ENCODE results near the gene BLZF1.
"Not testable (repeated sequence)": the region's sequence is repeated elsewhere in the genome, so short reads cannot be mapped to it uniquely, and the experiment has no call there.

The BLZF1 gene

DNA sequence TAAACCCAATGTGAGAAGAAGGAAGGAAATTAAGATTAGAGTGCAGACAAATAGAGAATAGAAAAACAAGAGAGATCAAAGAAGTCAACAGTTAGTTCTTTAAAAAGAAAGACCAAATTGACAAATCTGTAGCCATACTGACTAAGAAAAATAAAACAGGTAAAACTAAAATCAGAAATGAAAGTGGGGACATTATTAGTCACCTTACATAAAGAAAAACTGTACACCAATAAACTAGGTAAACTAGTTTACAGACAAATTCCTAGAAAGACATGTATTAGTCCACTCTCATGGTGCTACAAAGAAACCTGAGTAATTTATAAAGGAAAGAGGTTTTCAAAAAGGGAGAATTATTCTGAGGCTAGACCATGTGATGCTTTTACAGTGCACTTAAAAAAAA is 22.3 kb downstream of the BLZF1 start:
- H3K4me1 ChIP-seq (ENCODE audit: insufficient read depth, insufficient read length) = no peaks in the 10 kb centered on the region
- peaks cover 73% of the 10 kb centered on the region for H3K36me3 ChIP-seq (ENCODE audit: insufficient read depth, insufficient read length, low read length)
- no peak overlapping the region for H3K9ac ChIP-seq (ENCODE audit: insufficient read length, low read depth)
- H3K27me3 ChIP-seq (ENCODE audit: insufficient read depth, insufficient read length) = no peaks in the 10 kb centered on the region
- H3K9me3 ChIP-seq (ENCODE audit: insufficient read depth, low read length) = no peaks in the 10 kb centered on the region
- TF ChIP-seq YY1 (IDR thresholded peaks at IDR 0.05; ENCODE audit: insufficient read depth, insufficient read length) (no peak), ZNF274 (IDR thresholded peaks at IDR 0.05; ENCODE audit: low read depth, low read length) (no peak), SUZ12 (IDR thresholded peaks at IDR 0.05; ENCODE audit: extremely low read depth, insufficient read depth, insufficient read length) (no peak)
- no peak for DNase-seq (ENCODE audit: low read depth, low spot score)
- no peak overlapping the region for H3K4me3 ChIP-seq (ENCODE audit: insufficient read length, low read depth)

- H3K4me3 ChIP-seq (ENCODE audit: insufficient read length, low read depth) = no peak overlapping the region
- no peaks in the 10 kb centered on the region for H3K4me1 ChIP-seq (ENCODE audit: insufficient read depth, insufficient read length)
- no peak overlapping the region for H3K9ac ChIP-seq (ENCODE audit: insufficient read length, low read depth)
- no peaks in the 10 kb centered on the region for H3K27me3 ChIP-seq (ENCODE audit: insufficient read depth, insufficient read length)
- no peak for DNase-seq (ENCODE audit: low read depth, low spot score)
- H3K36me3 ChIP-seq (ENCODE audit: insufficient read depth, insufficient read length, low read length) = peaks cover 68% of the 10 kb centered on the region
- TF ChIP-seq ZNF274 (IDR thresholded peaks at IDR 0.05; ENCODE audit: low read depth, low read length) (no peak), SUZ12 (IDR thresholded peaks at IDR 0.05; ENCODE audit: extremely low read depth, insufficient read depth, insufficient read length) (no peak), YY1 (IDR thresholded peaks at IDR 0.05; ENCODE audit: insufficient read depth, insufficient read length) (no peak)
- H3K9me3 ChIP-seq (ENCODE audit: insufficient read depth, low read length) = no peaks in the 10 kb centered on the region
Observed at GRCh38 chr1:169392406-169392805, 24.4 kb downstream of the BLZF1 start.

GRCh38 chr1:169395955-169396354 is 28.0 kb downstream of the BLZF1 start:
- no peak overlapping the region for H3K4me3 ChIP-seq (ENCODE audit: insufficient read length, low read depth)
- H3K4me1 ChIP-seq (ENCODE audit: insufficient read depth, insufficient read length) = no peaks in the 10 kb centered on the region
- DNase-seq (ENCODE audit: low read depth, low spot score) = no peak
- H3K27me3 ChIP-seq (ENCODE audit: insufficient read depth, insufficient read length) = no peaks in the 10 kb centered on the region
- peaks cover 40% of the 10 kb centered on the region for H3K36me3 ChIP-seq (ENCODE audit: insufficient read depth, insufficient read length, low read length)
- TF ChIP-seq ZNF274 (IDR thresholded peaks at IDR 0.05; ENCODE audit: low read depth, low read length) = no peak
- no peak for TF ChIP-seq SUZ12 (IDR thresholded peaks at IDR 0.05; ENCODE audit: extremely low read depth, insufficient read depth, insufficient read length)
- no peak for TF ChIP-seq YY1 (IDR thresholded peaks at IDR 0.05; ENCODE audit: insufficient read depth, insufficient read length)
- 0 out of 2 replicates have a peak, but pooled peaks cover 3% of the 10 kb centered on the region for H3K9me3 ChIP-seq (ENCODE audit: insufficient read depth, low read length)
- no peak overlapping the region for H3K9ac ChIP-seq (ENCODE audit: insufficient read length, low read depth)

DNA sequence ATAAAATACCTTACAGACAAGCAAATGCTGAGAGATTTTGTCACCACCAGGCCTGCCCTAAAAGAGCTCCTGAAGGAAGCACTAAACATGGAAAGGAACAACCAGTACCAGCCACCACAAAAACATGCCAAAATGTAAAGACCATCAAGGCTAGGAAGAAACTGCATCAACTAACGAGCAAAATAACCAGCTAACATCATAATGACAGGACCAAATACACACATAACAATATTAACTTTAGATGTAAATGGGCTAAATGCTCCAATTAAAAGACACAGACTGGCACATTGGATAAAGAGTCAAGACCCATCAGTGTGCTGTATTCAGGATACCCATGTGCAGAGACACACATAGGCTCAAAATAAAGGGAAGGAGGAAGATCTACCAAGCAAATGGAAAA is 34.6 kb downstream of the BLZF1 start:
- H3K36me3 ChIP-seq (ENCODE audit: insufficient read depth, insufficient read length, low read length); H3K9ac ChIP-seq (ENCODE audit: insufficient read length, low read depth); DNase-seq (ENCODE audit: low read depth, low spot score); H3K9me3 ChIP-seq (ENCODE audit: insufficient read depth, low read length); H3K4me1 ChIP-seq (ENCODE audit: insufficient read depth, insufficient read length); H3K4me3 ChIP-seq (ENCODE audit: insufficient read length, low read depth); H3K27me3 ChIP-seq (ENCODE audit: insufficient read depth, insufficient read length): not testable (repeated sequence)

- not testable (repeated sequence) for DNase-seq (ENCODE audit: low read depth, low spot score); H3K4me1 ChIP-seq (ENCODE audit: insufficient read depth, insufficient read length); H3K4me3 ChIP-seq (ENCODE audit: insufficient read length, low read depth); H3K27me3 ChIP-seq (ENCODE audit: insufficient read depth, insufficient read length); H3K36me3 ChIP-seq (ENCODE audit: insufficient read depth, insufficient read length, low read length); H3K9ac ChIP-seq (ENCODE audit: insufficient read length, low read depth); H3K9me3 ChIP-seq (ENCODE audit: insufficient read depth, low read length)
Observed at GRCh38 chr1:169408340-169408739, 40.3 kb downstream of the BLZF1 start.

DNA sequence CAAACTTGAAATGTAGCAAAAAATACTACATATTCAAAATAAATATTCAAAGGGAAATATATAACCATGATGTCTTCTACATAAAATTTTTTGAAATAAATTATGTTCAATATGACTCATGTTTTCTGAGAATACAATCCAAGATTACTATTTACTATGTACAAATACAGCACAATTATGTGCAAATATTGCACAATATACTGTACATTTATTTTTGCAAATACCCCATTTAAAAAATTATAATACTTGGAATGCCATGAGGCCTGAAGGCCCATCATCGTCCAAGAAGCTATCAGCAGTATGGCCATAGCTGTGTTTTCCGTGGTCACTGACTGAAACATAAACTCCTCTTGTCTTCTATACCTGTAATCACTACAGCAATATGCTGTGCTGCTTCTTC is 47.0 kb downstream of the BLZF1 start:
- no peak overlapping the region for H3K9ac ChIP-seq (ENCODE audit: insufficient read length, low read depth)
- no peaks in the 10 kb centered on the region for H3K27me3 ChIP-seq (ENCODE audit: insufficient read depth, insufficient read length)
- no peaks in the 10 kb centered on the region for H3K4me1 ChIP-seq (ENCODE audit: insufficient read depth, insufficient read length)
- no peaks in the 10 kb centered on the region for H3K9me3 ChIP-seq (ENCODE audit: insufficient read depth, low read length)
- no peak overlapping the region for H3K4me3 ChIP-seq (ENCODE audit: insufficient read length, low read depth)
- no peak for TF ChIP-seq YY1 (IDR thresholded peaks at IDR 0.05; ENCODE audit: insufficient read depth, insufficient read length)
- no peak for TF ChIP-seq SUZ12 (IDR thresholded peaks at IDR 0.05; ENCODE audit: extremely low read depth, insufficient read depth, insufficient read length)
- no peak for TF ChIP-seq ZNF274 (IDR thresholded peaks at IDR 0.05; ENCODE audit: low read depth, low read length)
- H3K36me3 ChIP-seq (ENCODE audit: insufficient read depth, insufficient read length, low read length) = peaks cover 3% of the 10 kb centered on the region
- DNase-seq (ENCODE audit: low read depth, low spot score) = no peak

GRCh38 chr1:169421309-169421708 is 53.3 kb downstream of the BLZF1 start:
- Histone ChIP-seq H3K4me1 (ENCODE audit: insufficient read depth, insufficient read length) (no peaks in the 10 kb centered on the region), H3K4me3 (ENCODE audit: insufficient read length, low read depth) (no peak overlapping the region), H3K27me3 (ENCODE audit: insufficient read depth, insufficient read length) (no peaks in the 10 kb centered on the region), H3K9ac (ENCODE audit: insufficient read length, low read depth) (no peak overlapping the region), H3K9me3 (ENCODE audit: insufficient read depth, low read length) (no peaks in the 10 kb centered on the region), H3K36me3 (ENCODE audit: insufficient read depth, insufficient read length, low read length) (no peaks in the 10 kb centered on the region)
- DNase-seq (ENCODE audit: low read depth, low spot score) = no peak
- TF ChIP-seq YY1 (IDR thresholded peaks at IDR 0.05; ENCODE audit: insufficient read depth, insufficient read length) (no peak), SUZ12 (IDR thresholded peaks at IDR 0.05; ENCODE audit: extremely low read depth, insufficient read depth, insufficient read length) (no peak), ZNF274 (IDR thresholded peaks at IDR 0.05; ENCODE audit: low read depth, low read length) (no peak)

DNA sequence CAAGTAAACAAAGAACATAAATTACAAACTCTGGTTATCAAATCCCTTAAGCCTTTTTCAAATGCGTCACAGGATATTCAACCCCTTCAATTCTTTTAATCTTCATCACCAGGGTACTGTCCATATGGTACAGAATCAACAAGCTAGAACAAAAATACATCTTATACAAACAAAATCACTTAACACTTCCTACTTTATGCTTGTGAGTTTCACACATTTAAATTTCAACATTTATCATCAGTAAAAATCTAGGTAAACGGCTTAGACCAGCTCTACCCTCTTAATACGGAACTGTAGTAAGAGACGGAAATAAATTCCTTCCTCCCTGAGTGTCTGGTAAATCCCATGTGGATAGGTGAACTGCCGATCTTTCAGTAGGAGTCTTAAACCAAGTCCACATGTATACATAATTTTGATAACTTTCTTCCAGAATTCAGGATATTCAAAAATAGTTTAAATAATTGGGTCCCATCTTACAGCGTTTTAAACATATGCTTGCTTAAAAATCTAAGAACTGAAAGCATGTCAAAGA is 58.2 kb downstream of the BLZF1 start:
- H3K9ac ChIP-seq (ENCODE audit: insufficient read length, low read depth) = peak overlapping the region; percentile 66
- H3K4me3 ChIP-seq (ENCODE audit: insufficient read length, low read depth) = no peak overlapping the region
- H3K4me1 ChIP-seq (ENCODE audit: insufficient read depth, insufficient read length) = no peaks in the 10 kb centered on the region
- DNase-seq (ENCODE audit: low read depth, low spot score) = no peak
- no peaks in the 10 kb centered on the region for H3K36me3 ChIP-seq (ENCODE audit: insufficient read depth, insufficient read length, low read length)
- TF ChIP-seq YY1 (IDR thresholded peaks at IDR 0.05; ENCODE audit: insufficient read depth, insufficient read length) (no peak), SUZ12 (IDR thresholded peaks at IDR 0.05; ENCODE audit: extremely low read depth, insufficient read depth, insufficient read length) (no peak), ZNF274 (IDR thresholded peaks at IDR 0.05; ENCODE audit: low read depth, low read length) (no peak)
- no peaks in the 10 kb centered on the region for H3K27me3 ChIP-seq (ENCODE audit: insufficient read depth, insufficient read length)
- H3K9me3 ChIP-seq (ENCODE audit: insufficient read depth, low read length) = no peaks in the 10 kb centered on the region

All from NT2/D1 (cell line).